K562 (cell line): Measurements from ENCODE around the gene TGM1. TPM values are rescaled to one million over a fixed set of nuclear protein-coding genes. Genes with fewer than 3 reads are reported as not detected.
A peak's percentile ranks its signal among the peaks of the same experiment; 100 is the strongest.

Source experiments
- CCAR2 ChIP-seq: fragments of 200-400 bp; formaldehyde crosslinking; IDR thresholded peaks from 2 replicates; pipeline ENCODE4 v1.6.1; 2017; ENCODE audit warnings: mild to moderate bottlenecking, low read depth, low read length
- CREB3L1 ChIP-seq: fragments of 450-650 bp; IDR thresholded peaks from 2 replicates; pipeline ENCODE4 v1.6.1; 2014; ENCODE audit warnings: low read depth, mild to moderate bottlenecking, moderate library complexity, borderline replicate concordance
- CREBBP ChIP-seq: IDR thresholded peaks from one replicate; pipeline ENCODE4 v1.6.1; 2012; ENCODE audit warnings: low read depth, mild to moderate bottlenecking, control low read depth, inconsistent platforms, low read length
- E2F6 ChIP-seq, 2 experiments: IDR thresholded peaks; 2 replicates each; pipeline ENCODE4 v1.6.1; 2011; ENCODE audit warnings: borderline replicate concordance in 1 of 2, control low read depth in 1 of 2, low read depth in 1 of 2, low read length in 1 of 2, mild to moderate bottlenecking in 1 of 2, mixed read lengths in 1 of 2, moderate library complexity in 1 of 2; ENCODE audit not compliant: insufficient read depth in 1 of 2, insufficient read length in 1 of 2, poor library complexity in 1 of 2, severe bottlenecking in 1 of 2; ENCODE audit errors: extremely low read depth in 1 of 2
- FOSL1 ChIP-seq: fragments of 200-800 bp; sonication (Bioruptor generic); conservative IDR thresholded peaks from 2 replicates; pipeline ENCODE4 v1.6.1; 2016; ENCODE audit warnings: missing genetic modification characterization, missing compliant biosample characterization
- HMBOX1 ChIP-seq: sonication (generic); IDR thresholded peaks from 2 replicates; pipeline ENCODE4 v1.6.1; 2016
- HNRNPH1 ChIP-seq: fragments of 200-400 bp; formaldehyde crosslinking; optimal IDR thresholded peaks from 2 replicates; pipeline ENCODE3; 2017; ENCODE audit warnings: low read depth, mild to moderate bottlenecking, low read length, moderate library complexity
- KDM4B ChIP-seq, 2 experiments: fragments of 450-650 bp in 1 of 2; sonication (generic) in 1 of 2; IDR thresholded peaks; 2 replicates each; pipeline ENCODE4 v1.6.1; 2016 to 2017; ENCODE audit warnings: borderline replicate concordance in 2 of 2, antibody characterized with exemption in 1 of 2, low read depth in 1 of 2, mild to moderate bottlenecking in 1 of 2
- KLF10 ChIP-seq: fragments of 250-450 bp; sonication (Bioruptor Pico); IDR thresholded peaks from 2 replicates; pipeline ENCODE4 v1.6.1; 2021; ENCODE audit warnings: matching md5 sums
- KLF6 ChIP-seq: fragments of 250-450 bp; sonication (Bioruptor Pico); IDR thresholded peaks from 2 replicates; pipeline ENCODE4 v1.4.0; 2020; ENCODE audit warnings: mild to moderate bottlenecking, moderate library complexity, borderline replicate concordance
- PCBP2 ChIP-seq: fragments of 200-400 bp; formaldehyde crosslinking; IDR thresholded peaks from 2 replicates; pipeline ENCODE4 v1.6.1; 2018; ENCODE audit warnings: low read length, low read depth, mild to moderate bottlenecking, moderate library complexity; ENCODE audit not compliant: poor library complexity, severe bottlenecking
- SIRT6 ChIP-seq: IDR thresholded peaks from one replicate; pipeline ENCODE4 v1.6.1; 2012; ENCODE audit warnings: low read depth, mild to moderate bottlenecking, control low read depth, inconsistent platforms, low read length, moderate library complexity
- SPI1 ChIP-seq: IDR thresholded peaks from 2 replicates; pipeline ENCODE4 v1.6.1; 2011; ENCODE audit warnings: low read depth, low read length, control low read depth, borderline replicate concordance
- TCF7 ChIP-seq: sonication (generic); IDR thresholded peaks from 2 replicates; pipeline ENCODE4 v1.6.1; 2016; ENCODE audit warnings: antibody characterized with exemption, borderline replicate concordance
- ZEB2 ChIP-seq: fragments of 450-650 bp; IDR thresholded peaks from 2 replicates; pipeline ENCODE4 v1.6.1; 2016
- ZFP91 ChIP-seq: sonication (generic); formaldehyde crosslinking; IDR thresholded peaks from 2 replicates; pipeline ENCODE4 v1.8.0; 2022; ENCODE audit warnings: mild to moderate bottlenecking, missing genetic modification reagents
- ZNF165 ChIP-seq: fragments of 250-450 bp; sonication (Bioruptor Pico); IDR thresholded peaks from 2 replicates; pipeline ENCODE4 v1.4.0; 2020; ENCODE audit warnings: borderline replicate concordance
- ZNF589 ChIP-seq: fragments of 200-800 bp; sonication (Bioruptor generic); IDR thresholded peaks from 2 replicates; pipeline ENCODE4 v1.6.1; 2016; ENCODE audit warnings: low read depth, missing genetic modification characterization, missing compliant biosample characterization
- ZNF639 ChIP-seq, 2 experiments: fragments of 200-800 bp in 1 of 2; sonication (Bioruptor generic) in 1 of 2; sonication (generic) in 1 of 2; formaldehyde crosslinking in 1 of 2; IDR thresholded peaks in 1 of 2; conservative IDR thresholded peaks in 1 of 2; 2 replicates each; pipeline versions ENCODE4 v1.5.0 to v1.6.1; 2016 to 2020; ENCODE audit warnings: missing compliant biosample characterization in 1 of 2, missing genetic modification characterization in 1 of 2, missing genetic modification reagents in 1 of 2
- polyA plus RNA-seq, 8 experiments: library from polyadenylated mRNA; depleted of rRNA in 4 of 8; stranded (reverse) in 5 of 8; unstranded in 3 of 8; fragments of >200 nt; fragmentation: Nextera tagmentation in 2 of 8; fragmentation: Illumina TruSeq in 1 of 8; extraction: Ambion mirVana in 2 of 8; extraction: Trizol in 1 of 8; gene quantifications; 2 replicates each; pipeline versions ENCODE4 v1.2.1 to v1.2.3, GENCODE V29; 2011 to 2014; ENCODE audit warnings: inconsistent platforms in 1 of 8, missing spikeins in 1 of 8
- total RNA-seq, 7 experiments: library from RNA; depleted of rRNA in 6 of 7; stranded (reverse); fragments of >200 nt in 6 of 7; fragmentation: Illumina TruSeq in 2 of 7; extraction: Trizol in 2 of 7; gene quantifications; 2 replicates each; pipeline versions ENCODE4 v1.2.1 to v1.2.3, GENCODE V29; 2011 to 2021; ENCODE audit warnings: low replicate concordance in 1 of 7

TGM1 gene
- total and polyA plus RNA-seq, 9 of the 15 experiments (the other 6 are each of a cell fraction or from before 2014, with no cell fraction given): 0.13 to 4.4 (median 0.88) TPM

GRCh38 chr14:24232645-24233537 is 30.1 kb downstream of the TGM1 start, which contains the start of gene GMPR2 (continued):
- TF ChIP-seq HNRNPH1: no peak
- TF ChIP-seq ZNF589 (CRISPR knock-in tag): 0 out of 2 replicates have a peak, but pooled peaks have one; percentile 67
- TF ChIP-seq SPI1: peak; percentile 42; the same call in 1 of the 2 replicates
- TF ChIP-seq SIRT6: no peak
- no peak for TF ChIP-seq ZNF165 (CRISPR knock-in tag)
- TF ChIP-seq KLF10 (CRISPR knock-in tag): no peak
- TF ChIP-seq FOSL1: no peak
- TF ChIP-seq E2F6 (IDR thresholded peaks at IDR 0.05; ENCODE audit: borderline replicate concordance in 1 of 2, extremely low read depth in 1 of 2, insufficient read depth in 1 of 2, insufficient read length in 1 of 2, low read depth in 1 of 2, low read length in 1 of 2, poor library complexity in 1 of 2, severe bottlenecking in 1 of 2): peak in 1 of 2 experiments; percentile 1
- TF ChIP-seq PCBP2: no peak
- TF ChIP-seq ZFP91 (CRISPR knock-in tag): no peak
- TF ChIP-seq TCF7: no peak
- no peak for TF ChIP-seq ZNF639 (CRISPR knock-in tag; conservative IDR thresholded peaks at IDR 0.05 in 1 of 2, IDR thresholded peaks at IDR 0.05 in 1 of 2)
- no peak for TF ChIP-seq ZEB2
- TF ChIP-seq KDM4B (IDR thresholded peaks at IDR 0.05; ENCODE audit: borderline replicate concordance in 2 of 2, low read depth in 1 of 2): no peak
- no peak for TF ChIP-seq CREBBP
- TF ChIP-seq CREB3L1: no peak; the same call in 1 of the 2 replicates
- peak; percentile 45; the same call in 1 of the 2 replicates for TF ChIP-seq HMBOX1
- TF ChIP-seq KLF6 (CRISPR knock-in tag): no peak
- TF ChIP-seq CCAR2: no peak
